ENCODE results near the gene COL20A1. TPM values are rescaled to one million over a fixed set of nuclear protein-coding genes. Genes with fewer than 3 reads are reported as not detected.
A peak's percentile ranks its signal among the peaks of the same experiment; 100 is the strongest.

Gene COL20A1
- polyA plus RNA-seq, 6 donors from 2014 or later, result not detected

DNA sequence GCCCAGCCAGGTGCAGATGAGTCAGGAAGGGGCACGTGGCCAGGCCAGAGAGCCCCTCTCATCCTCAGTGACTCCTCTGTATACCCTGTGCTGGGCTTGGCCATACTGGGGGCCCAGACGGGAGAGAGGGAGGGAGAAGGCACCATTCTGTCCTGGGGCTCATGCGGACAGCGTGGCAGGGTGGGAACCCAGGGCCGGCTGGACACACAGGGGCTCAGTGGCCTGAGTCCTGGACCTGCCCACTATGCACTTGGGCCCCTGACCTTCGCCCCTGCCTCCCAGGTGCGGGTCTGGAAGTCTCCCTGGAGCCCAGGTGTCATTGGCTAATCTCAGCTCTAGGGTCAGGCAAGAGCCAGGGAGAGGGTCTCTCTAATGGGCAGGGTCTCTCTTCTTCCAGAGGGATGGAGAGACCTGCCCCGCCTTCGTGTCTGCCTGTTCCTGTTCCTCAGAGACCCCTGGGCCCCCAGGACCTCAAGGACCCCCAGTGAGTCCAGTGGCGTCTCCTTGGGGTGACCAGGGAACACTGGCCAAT lies 27.7 kb downstream of the COL20A1 start:
- no peak overlapping the region for H3K27ac Mint-ChIP-seq
- H3K27me3 Mint-ChIP-seq, result peaks cover 0 to 34% (median 6%) of the 10 kb centered on the region in 3 donors
- H3K36me3 Mint-ChIP-seq, result no peaks in the 10 kb centered on the region
- ATAC-seq (ENCODE audit: low read depth in 2 of 2) (no peak), DNase-seq (no peak)
- H3K9me3 Mint-ChIP-seq, result no peaks in the 10 kb centered on the region
- no peak overlapping the region for H3K4me3 Mint-ChIP-seq
- no peaks in the 10 kb centered on the region for H3K4me1 Mint-ChIP-seq

DNA sequence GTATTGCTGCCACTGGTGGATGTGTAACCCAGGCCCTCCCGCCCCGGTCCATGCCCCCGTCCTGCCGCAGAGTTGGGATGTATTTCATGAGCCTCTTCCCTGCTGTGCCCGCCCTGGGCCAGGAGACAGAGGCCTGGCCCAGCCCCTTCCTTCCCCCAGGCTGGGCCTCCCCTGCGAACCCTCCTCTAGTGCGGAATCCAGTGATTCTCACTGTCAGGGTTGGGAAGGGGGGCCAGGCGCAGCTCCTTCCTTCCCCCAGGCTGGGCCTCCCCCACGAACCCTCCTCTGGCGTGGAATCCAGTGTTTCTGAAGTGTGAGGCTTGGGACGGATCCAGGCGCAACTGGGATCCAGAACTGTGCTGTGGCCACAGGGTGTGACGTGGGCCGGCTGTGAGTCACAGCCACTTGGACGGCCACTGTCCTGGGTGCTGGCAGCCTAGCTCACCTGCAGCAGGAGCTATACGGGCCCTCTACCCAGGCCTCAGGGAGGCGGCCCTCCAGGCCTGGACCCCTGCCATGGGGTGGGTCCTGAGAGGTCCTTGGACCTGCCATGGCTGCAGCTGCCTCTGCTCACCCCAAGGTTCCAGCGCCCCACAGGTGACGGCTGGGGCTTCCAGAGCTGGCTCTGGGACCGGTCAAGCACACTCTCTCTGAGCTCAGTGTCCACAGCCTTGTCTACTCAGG lies 28.3 kb downstream of the COL20A1 start:
- DNase-seq (no peak), ATAC-seq (ENCODE audit: low read depth in 2 of 2) (no peak)
- Mint-ChIP-seq H3K9me3 (no peaks in the 10 kb centered on the region), H3K27ac (no peak overlapping the region), H3K27me3 (peaks cover 0 to 32% (median 6%) of the 10 kb centered on the region in 3 donors), H3K36me3 (no peaks in the 10 kb centered on the region), H3K4me3 (no peak overlapping the region), H3K4me1 (no peaks in the 10 kb centered on the region)

DNA sequence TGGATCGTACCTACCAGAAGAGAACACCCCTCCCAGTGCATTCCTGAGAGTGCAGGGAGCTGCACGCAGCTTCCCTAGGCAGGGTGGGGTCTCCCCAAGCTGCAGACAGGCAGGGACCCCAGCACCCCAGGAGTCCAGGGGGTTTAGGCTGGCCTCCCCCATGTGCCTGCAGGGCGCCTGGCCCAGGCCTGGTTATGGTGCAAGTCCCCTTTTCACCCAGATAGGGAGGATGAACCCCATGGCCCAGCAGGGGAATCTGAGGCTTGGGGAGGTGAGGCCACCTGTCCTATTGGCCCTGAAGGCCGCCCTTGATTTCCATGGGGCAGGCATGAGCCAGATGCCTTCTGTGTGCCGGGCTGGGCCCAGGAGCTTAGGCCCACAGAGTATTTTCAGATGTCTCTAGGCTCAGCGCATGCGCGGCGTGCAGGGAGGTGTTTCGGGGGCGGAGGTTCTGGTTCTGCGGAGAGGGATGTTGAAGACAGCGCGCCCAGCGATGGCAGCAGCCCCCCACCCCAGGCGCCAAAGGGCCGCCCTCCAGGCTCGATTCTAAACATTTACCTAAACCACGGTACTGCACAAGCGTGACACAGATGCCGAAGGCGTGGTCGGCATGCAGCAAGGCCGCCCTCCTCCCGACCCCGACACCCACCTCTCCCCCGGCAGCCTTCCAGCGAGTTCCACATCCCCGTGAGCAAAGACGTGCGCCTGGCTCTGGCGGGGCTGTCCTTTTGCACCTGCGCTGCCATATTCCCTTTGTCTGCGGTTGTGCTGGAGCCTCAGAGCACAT lies 29.4 kb downstream of the COL20A1 start:
- ATAC-seq (ENCODE audit: low read depth in 2 of 2), result no peak
- no peaks in the 10 kb centered on the region for H3K36me3 Mint-ChIP-seq
- peaks cover 0 to 32% (median 6%) of the 10 kb centered on the region in 3 donors for H3K27me3 Mint-ChIP-seq
- peaks cover 0 to 4% (median 0%) of the 10 kb centered on the region in 7 donors for H3K9me3 Mint-ChIP-seq
- no peak overlapping the region for H3K4me3 Mint-ChIP-seq
- no peak for DNase-seq
- H3K4me1 Mint-ChIP-seq, result peaks cover 0 to 4% (median 3%) of the 10 kb centered on the region in 3 donors
- no peak overlapping the region for H3K27ac Mint-ChIP-seq

DNA sequence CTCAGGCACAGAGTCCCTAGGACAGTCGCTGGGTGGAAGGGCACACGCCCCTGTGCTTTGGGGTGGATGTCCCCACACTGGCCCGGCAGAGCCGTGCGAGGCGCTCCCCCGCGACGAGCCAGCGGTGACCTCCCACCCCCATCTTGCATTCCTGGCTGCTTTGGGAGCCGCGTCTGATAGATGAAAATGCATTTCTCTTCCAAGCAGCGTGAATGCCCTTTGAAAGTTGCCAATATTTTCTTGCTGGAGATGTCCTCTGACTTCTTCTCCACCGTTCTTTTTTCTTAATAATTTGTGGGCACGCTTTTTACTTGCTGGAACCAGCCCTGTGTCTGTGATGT lies 29.9 kb downstream of the COL20A1 start:
- H3K36me3 Mint-ChIP-seq, result no peaks in the 10 kb centered on the region
- ATAC-seq (ENCODE audit: low read depth in 2 of 2) (no peak), DNase-seq (no peak)
- H3K27me3 Mint-ChIP-seq, result peaks cover 0 to 29% (median 6%) of the 10 kb centered on the region in 3 donors
- peaks cover 0 to 4% (median 3%) of the 10 kb centered on the region in 3 donors for H3K4me1 Mint-ChIP-seq
- no peak overlapping the region for H3K4me3 Mint-ChIP-seq
- no peak overlapping the region for H3K27ac Mint-ChIP-seq
- peaks cover 0 to 4% (median 0%) of the 10 kb centered on the region in 7 donors for H3K9me3 Mint-ChIP-seq

DNA sequence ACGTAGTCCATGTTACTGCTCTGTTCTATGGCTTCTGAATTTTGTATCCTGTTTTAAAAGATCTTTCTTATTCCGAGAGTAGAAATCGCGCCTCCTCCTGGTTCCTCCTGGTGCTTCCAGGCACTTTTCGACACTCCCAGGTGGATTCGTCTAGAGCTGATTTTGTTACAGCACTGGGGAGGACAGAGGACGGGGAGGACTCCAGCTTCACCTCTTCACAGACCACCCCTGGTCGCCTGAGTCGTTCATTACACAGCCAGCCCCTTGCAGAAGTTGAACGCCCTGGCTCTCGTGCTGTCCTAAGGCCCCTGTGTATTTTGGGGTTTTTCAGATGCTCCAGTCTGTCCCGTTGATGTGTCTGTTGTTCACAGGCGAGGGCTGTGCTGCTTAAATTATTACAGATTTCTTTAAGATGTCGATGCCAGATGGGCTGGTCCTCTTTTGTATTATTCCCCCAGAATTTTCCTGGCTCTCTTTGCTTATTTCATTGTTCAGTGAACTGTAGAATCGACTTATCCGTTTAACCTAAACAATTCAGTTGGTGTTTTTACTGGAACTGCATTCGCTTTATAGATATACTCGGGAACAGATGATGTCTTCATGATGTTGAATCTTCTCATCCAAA lies 30.5 kb downstream of the COL20A1 start:
- Mint-ChIP-seq H3K27me3 (peaks cover 0 to 27% (median 6%) of the 10 kb centered on the region in 3 donors), H3K4me1 (peaks cover 0 to 4% (median 3%) of the 10 kb centered on the region in 3 donors), H3K27ac (no peak overlapping the region), H3K4me3 (no peak overlapping the region), H3K9me3 (peaks cover 0 to 4% (median 0%) of the 10 kb centered on the region in 7 donors), H3K36me3 (no peaks in the 10 kb centered on the region)
- DNase-seq (no peak), ATAC-seq (ENCODE audit: low read depth in 2 of 2) (no peak)

DNA sequence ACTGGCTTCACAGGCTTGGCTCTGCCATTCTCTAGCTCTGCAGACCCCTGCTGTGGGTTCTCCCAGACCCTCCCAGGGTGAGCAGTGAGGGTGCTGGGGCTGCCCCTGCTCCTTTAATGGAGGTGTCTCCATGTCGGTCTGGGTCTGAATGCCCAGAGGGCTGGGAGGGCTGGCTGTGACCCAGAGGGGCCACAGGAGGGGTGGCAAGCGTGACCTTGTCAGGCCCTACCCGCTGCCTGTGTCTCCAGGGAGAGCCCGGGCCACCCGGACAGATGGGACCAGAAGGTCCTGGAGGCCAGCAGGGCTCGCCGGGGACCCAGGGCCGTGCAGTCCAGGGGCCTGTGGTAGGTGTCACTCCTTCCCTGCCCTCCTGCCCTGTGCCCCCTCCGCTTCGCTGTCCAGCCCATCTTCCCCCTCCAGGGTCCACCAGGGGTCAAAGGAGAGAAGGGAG lies 32.1 kb downstream of the COL20A1 start:
- Mint-ChIP-seq H3K9me3 (peaks cover 0 to 4% (median 0%) of the 10 kb centered on the region in 7 donors), H3K27ac (no peak overlapping the region), H3K36me3 (no peaks in the 10 kb centered on the region), H3K27me3 (peaks cover 0 to 23% (median 6%) of the 10 kb centered on the region in 3 donors), H3K4me3 (no peak overlapping the region), H3K4me1 (peaks cover 0 to 4% (median 3%) of the 10 kb centered on the region in 3 donors)
- ATAC-seq (ENCODE audit: low read depth in 2 of 2), result no peak
- DNase-seq, result no peak

DNA sequence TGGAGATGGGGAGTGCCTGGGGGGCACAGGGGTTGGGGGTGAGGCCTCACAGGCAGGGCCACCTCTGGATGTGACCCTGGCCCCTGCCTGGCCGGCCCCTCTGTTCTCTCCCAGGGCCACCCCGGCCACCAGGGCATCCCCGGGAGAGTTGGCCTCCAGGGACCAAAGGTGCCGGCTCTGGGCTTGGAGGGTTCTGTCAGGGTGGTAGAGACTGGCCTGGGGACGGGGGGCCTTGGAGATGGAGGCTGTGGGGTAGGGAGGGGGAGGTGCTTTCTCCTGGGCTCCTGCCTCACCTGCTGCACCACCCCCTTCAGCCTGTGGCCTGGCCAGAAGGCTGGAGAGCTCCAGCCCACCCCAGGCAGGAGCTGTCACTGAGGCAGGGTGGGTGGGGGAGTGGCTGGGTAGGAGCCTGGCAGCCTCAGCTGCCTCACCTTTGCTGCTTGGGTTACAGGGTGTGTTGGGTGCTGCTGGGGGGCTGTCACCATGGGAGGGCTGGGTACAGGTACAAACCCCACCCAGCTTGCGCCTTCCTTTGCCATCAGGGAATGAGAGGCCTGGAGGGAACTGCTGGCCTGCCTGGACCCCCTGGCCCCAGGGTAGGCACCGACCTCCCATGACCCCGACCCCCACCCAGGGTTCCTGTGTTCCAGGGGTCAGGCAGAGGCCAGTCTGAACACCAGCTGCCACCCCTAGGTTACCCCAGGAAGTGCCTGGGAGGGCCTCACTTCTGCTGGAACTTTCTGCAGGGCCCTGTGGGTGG lies 32.7 kb downstream of the COL20A1 start:
- ATAC-seq (ENCODE audit: low read depth in 2 of 2) (no peak), DNase-seq (no peak)
- Mint-ChIP-seq H3K27ac (peak overlapping the region in 2 of 6 donors; percentile 47 to 88), H3K36me3 (no peaks in the 10 kb centered on the region), H3K4me3 (no peak overlapping the region), H3K4me1 (peaks cover 0 to 4% (median 3%) of the 10 kb centered on the region in 3 donors), H3K27me3 (peaks cover 0 to 23% (median 6%) of the 10 kb centered on the region in 3 donors), H3K9me3 (peaks cover 0 to 4% (median 0%) of the 10 kb centered on the region in 7 donors)

DNA sequence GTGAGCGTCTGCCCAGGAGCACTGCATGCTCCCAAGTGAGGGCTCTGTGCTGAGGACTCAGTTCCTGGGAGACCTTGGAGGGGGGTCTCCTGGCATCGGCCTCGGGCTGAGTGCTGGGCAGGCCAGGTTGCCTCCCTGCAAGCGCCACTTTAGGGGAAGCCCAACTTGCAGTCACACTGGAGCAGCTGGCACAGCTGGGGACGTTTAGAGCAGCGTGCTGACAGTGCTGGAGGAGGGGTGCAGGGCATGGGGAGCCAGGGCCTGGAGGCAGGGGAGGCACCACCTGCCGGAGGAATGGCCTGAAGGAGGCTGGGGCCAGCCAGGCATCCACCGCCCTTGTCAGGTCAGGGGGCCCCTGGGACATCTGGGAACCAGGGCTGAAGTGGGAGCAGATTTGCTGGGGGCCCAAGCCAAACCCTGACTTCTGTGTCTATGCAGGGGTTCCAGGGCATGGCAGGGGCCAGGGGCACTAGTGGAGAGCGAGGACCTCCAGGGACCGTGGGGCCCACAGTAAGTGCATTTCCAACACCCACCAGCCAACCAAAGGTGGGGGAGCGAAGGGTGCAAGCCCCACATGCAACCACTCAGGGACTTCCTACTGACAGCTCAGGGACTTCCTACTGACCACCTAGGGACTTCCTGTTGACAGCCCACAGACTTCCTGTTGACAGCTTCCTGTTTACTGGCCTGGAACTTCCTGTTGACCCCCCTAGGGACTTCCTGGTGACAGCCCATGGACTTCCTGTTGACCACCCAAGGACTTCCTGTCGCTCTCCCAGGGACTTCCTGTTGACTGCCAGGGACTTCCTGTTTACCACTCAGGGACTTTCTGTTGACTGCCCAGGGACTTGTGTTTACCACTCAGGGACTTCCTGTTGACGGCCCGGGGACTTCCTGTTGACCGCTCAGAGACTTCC lies 33.6 kb downstream of the COL20A1 start:
- DNase-seq (no peak), ATAC-seq (ENCODE audit: low read depth in 2 of 2) (peak; percentile 23 to 42)
- Mint-ChIP-seq H3K36me3 (peaks cover 0 to 4% of the 10 kb centered on the region in 2 donors), H3K27ac (peak overlapping the region; percentile 59 to 96 (median 86)), H3K4me3 (no peak overlapping the region), H3K9me3 (peaks cover 2 to 6% (median 2%) of the 10 kb centered on the region in 7 donors), H3K4me1 (peaks cover 0 to 4% (median 3%) of the 10 kb centered on the region in 3 donors), H3K27me3 (peaks cover 2 to 18% (median 6%) of the 10 kb centered on the region in 3 donors)

DNA sequence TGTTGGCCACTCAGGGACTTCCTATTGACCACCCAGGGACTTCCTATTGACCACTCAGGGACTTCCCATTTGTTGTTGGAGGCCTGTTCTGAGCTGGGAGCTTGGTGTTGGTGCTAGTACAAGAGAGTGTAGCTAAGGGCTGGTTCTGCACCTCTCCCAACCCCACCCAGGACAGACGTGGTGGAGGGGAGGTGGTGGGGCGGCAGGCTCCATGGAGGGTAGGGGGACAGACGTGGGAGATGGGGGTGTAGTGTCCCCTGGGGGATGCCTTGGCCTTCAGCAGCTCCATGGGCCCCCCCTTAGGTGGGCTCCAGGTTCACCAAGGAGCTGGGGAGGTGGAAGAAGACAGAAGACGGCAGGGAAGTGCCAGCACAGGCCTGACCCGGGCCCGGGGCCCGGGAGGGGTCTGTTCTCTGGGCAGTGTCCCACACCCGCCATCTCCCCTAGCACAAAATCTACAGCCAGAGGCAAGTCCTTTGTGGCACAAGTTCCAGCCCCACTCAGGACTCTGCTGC lies 34.3 kb downstream of the COL20A1 start:
- no peak overlapping the region for H3K4me3 Mint-ChIP-seq
- peak overlapping the region in 5 of 6 donors; percentile 85 to 96 (median 86) for H3K27ac Mint-ChIP-seq

DNA sequence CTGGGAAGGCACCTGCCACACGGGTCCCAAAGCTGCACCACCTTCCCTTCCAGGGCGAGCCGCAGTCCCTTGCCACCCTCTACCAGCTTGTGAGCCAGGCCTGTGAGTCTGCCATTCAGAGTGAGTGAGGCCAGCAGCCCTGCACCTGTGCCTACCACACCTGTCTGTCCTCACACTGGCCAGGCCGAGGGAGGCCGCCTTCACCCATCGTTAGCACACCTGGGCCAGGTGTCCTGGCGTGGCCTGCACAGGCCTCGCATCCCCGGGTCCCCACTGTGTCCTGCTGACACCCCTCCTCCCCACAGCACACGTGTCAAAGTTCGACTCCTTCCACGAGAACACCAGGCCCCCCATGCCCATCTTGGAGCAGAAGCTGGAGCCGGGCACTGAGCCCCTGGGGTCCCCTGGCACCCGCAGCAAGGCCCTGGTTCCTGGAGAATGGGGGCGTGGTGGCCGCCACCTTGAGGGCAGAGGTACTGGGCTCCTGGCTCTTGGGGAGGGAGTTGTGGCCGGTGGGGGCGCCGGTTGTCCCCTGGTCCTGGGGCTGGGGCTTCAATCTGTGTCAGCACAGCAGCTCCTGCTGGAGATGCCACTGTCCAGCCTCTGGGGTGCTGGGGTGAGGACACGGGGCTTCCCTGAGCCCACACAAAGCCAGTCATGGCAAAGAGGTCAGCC lies 35.2 kb downstream of the COL20A1 start:
- ATAC-seq (ENCODE audit: low read depth in 2 of 2) (no peak), DNase-seq (no peak)
- Mint-ChIP-seq H3K27ac (peak overlapping the region in 4 of 6 donors; percentile 54 to 88 (median 78)), H3K27me3 (peaks cover 6 to 17% (median 11%) of the 10 kb centered on the region in 3 donors), H3K36me3 (peaks cover 3 to 11% of the 10 kb centered on the region in 2 donors), H3K4me1 (peaks cover 0 to 4% (median 3%) of the 10 kb centered on the region in 3 donors), H3K9me3 (peaks cover 6 to 13% (median 10%) of the 10 kb centered on the region in 7 donors), H3K4me3 (no peak overlapping the region)

More for the DNA sequence above, 34.3 kb downstream of the COL20A1 start:
- peak; percentile 23 to 50 for ATAC-seq (ENCODE audit: low read depth in 2 of 2)
- H3K4me1 Mint-ChIP-seq, result peaks cover 0 to 4% (median 3%) of the 10 kb centered on the region in 3 donors
- peaks cover 3 to 11% of the 10 kb centered on the region in 2 donors for H3K36me3 Mint-ChIP-seq
- H3K9me3 Mint-ChIP-seq, result peaks cover 6 to 13% (median 10%) of the 10 kb centered on the region in 7 donors
- no peak for DNase-seq
- H3K27me3 Mint-ChIP-seq, result peaks cover 6 to 23% (median 9%) of the 10 kb centered on the region in 3 donors

DNA sequence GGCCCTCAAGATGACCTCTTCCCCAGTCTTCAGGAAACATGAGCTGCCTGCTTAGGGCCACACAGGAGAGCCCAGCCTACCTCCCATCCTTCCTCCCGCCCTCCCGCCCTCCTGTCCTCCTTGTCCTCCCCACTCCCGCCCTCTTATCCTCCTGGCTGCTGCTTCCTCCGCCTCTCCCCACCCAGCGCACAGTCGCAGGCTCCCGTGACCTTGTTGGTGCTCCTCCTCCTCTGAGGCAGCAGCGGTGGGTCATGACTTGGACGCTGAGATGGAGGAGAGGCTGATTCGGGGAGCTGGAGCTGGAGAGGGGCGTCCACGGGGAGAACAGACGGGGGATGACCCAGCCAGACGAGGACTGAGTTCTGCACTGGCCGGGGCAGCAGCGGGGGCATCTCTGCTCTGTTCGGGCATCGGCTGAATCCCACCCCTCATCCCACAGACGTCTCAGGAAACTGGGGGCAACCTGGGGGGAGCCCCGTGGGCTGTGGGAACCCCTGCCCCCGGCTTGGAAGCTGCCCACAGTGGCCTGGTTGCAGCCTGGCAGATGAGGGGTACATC lies 35.8 kb downstream of the COL20A1 start:
- H3K4me1 Mint-ChIP-seq, result peaks cover 0 to 4% (median 3%) of the 10 kb centered on the region in 3 donors
- ATAC-seq (ENCODE audit: low read depth in 2 of 2), result no peak
- H3K27me3 Mint-ChIP-seq, result peaks cover 3 to 17% (median 17%) of the 10 kb centered on the region in 3 donors
- H3K4me3 Mint-ChIP-seq, result no peak overlapping the region
- DNase-seq, result no peak
- peaks cover 6 to 13% (median 10%) of the 10 kb centered on the region in 7 donors for H3K9me3 Mint-ChIP-seq
- H3K27ac Mint-ChIP-seq, result peak overlapping the region in 1 of 6 donors; percentile 63
- peaks cover 3 to 11% of the 10 kb centered on the region in 2 donors for H3K36me3 Mint-ChIP-seq
